H1 (cell line): Measurements from ENCODE around the gene COA1. TPM values are rescaled to one million over a fixed set of nuclear protein-coding genes. Genes with fewer than 3 reads are reported as not detected.

Source experiments
- CTBP2 ChIP-seq: IDR thresholded peaks from 2 replicates; pipeline ENCODE4 v1.7.0; 2011; ENCODE audit warnings: borderline replicate concordance, mild to moderate bottlenecking, moderate library complexity, mixed read lengths, low read length; ENCODE audit not compliant: insufficient read depth, insufficient read length
- EZH2 ChIP-seq: fragments of 200-600 bp; sonication (generic); IDR thresholded peaks from 2 replicates; pipeline ENCODE4 v1.7.1; 2012; ENCODE audit warnings: low read depth, mild to moderate bottlenecking, moderate library complexity, low read length, inconsistent platforms; ENCODE audit not compliant: severe bottlenecking
- GTF2F1 ChIP-seq: IDR thresholded peaks from 2 replicates; pipeline ENCODE4 v1.6.1; 2012; ENCODE audit warnings: low read depth, low read length, improper control_type of control experiment, borderline replicate concordance
- KDM1A ChIP-seq: fragments of 200-600, 300-600 bp; sonication (generic); IDR thresholded peaks from 2 replicates; pipeline ENCODE4 v1.7.1; 2016; ENCODE audit warnings: mild to moderate bottlenecking, low read length, borderline replicate concordance
- polyA plus RNA-seq, 7 experiments: library from polyadenylated mRNA; depleted of rRNA in 3 of 7; stranded (reverse) in 5 of 7; unstranded in 2 of 7; fragments of >200 nt in 5 of 7; fragments of 200-250 nt in 2 of 7; gene quantifications; 1 replicate in 5 of 7; 2 replicates in 1 of 7; 4 replicates in 1 of 7; pipeline versions ENCODE4 v1.2.1 to v1.2.3, GENCODE V29; 2011 to 2013; ENCODE audit warnings: missing spikeins in 2 of 7, mixed read lengths in 2 of 7
- total RNA-seq: library from RNA; stranded (reverse); fragmentation: NEBNext Ultra II Directional; extraction: Animal tissue kit (Norgen Biotek cat#: 25700); gene quantifications from 2 replicates; pipeline ENCODE4 v1.2.1, GENCODE V29; 2021

COA1 gene
- total and polyA plus RNA-seq, 2 of the 8 experiments (the other 6 are each of a cell fraction or from before 2014, with no cell fraction given), result 98.6 to 143 TPM

- TF ChIP-seq KDM1A, result no peak
- no peak for TF ChIP-seq CTBP2
- TF ChIP-seq GTF2F1, result no peak
- TF ChIP-seq EZH2, result no peak
- TF ChIP-seq, all 59 proteins: peak for 0
These were observed 42.3 kb downstream of the COA1 start (continued) for GRCh38 chr7:43686991-43687390.
